Keratinocyte (primary cell): ENCODE data around the gene MYH13.

Experiments
- EZH2 ChIP-seq: IDR thresholded peaks from one replicate; pipeline ENCODE4 v1.6.1; 2012; ENCODE audit warnings: inconsistent platforms, mild to moderate bottlenecking, low read length, moderate library complexity
- TF ChIP-seq, protein P1 (sequence below), 3 experiments: IDR thresholded peaks in 1 of 3; conservative IDR thresholded peaks in 1 of 3; optimal IDR thresholded peaks in 1 of 3; 2 replicates in 2 of 3; 3 replicates in 1 of 3; pipeline versions ENCODE3 to v1.5.1; 2011; ENCODE audit warnings: low read length in 3 of 3, mild to moderate bottlenecking in 3 of 3, moderate library complexity in 2 of 3, control low read depth in 1 of 3, inconsistent platforms in 1 of 3; ENCODE audit not compliant: insufficient read depth in 2 of 3; ENCODE audit errors: extremely low read depth in 1 of 3

DNA sequence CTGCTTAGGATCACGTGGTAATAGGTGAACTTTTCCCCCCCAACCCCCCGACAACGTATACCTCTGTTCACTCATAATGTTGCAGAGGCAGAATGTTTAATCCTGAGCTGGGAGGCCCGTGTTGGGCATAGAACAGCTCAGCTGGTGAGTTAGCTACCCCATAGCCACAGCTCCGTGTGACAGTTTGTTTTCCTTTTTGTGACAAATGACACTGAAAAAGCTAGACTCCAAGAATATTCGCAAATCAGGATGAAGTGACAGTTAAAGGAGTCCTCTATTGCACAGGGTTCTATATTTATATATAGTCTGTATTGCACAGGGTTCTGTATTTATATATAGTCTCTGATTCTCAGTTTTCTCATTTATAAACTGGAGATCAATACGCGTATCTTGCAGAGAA lies 33.8 kb downstream of the MYH13 start:
- no peak for TF ChIP-seq EZH2
- TF ChIP-seq, protein P1, sequence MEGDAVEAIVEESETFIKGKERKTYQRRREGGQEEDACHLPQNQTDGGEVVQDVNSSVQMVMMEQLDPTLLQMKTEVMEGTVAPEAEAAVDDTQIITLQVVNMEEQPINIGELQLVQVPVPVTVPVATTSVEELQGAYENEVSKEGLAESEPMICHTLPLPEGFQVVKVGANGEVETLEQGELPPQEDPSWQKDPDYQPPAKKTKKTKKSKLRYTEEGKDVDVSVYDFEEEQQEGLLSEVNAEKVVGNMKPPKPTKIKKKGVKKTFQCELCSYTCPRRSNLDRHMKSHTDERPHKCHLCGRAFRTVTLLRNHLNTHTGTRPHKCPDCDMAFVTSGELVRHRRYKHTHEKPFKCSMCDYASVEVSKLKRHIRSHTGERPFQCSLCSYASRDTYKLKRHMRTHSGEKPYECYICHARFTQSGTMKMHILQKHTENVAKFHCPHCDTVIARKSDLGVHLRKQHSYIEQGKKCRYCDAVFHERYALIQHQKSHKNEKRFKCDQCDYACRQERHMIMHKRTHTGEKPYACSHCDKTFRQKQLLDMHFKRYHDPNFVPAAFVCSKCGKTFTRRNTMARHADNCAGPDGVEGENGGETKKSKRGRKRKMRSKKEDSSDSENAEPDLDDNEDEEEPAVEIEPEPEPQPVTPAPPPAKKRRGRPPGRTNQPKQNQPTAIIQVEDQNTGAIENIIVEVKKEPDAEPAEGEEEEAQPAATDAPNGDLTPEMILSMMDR (optimal IDR thresholded peaks at IDR 0.05 in 1 of 3, IDR thresholded peaks at IDR 0.05 in 1 of 3, conservative IDR thresholded peaks at IDR 0.05 in 1 of 3; ENCODE audit: extremely low read depth in 1 of 3, insufficient read depth in 2 of 3, low read length in 3 of 3) = no peak
